H1 (cell line): Measurements from ENCODE around the gene ORC2. TPM values are rescaled to one million over a fixed set of nuclear protein-coding genes. Genes with fewer than 3 reads are reported as not detected.

Experiments
- CTBP2 ChIP-seq: IDR thresholded peaks from 2 replicates; pipeline ENCODE4 v1.7.0; 2011; ENCODE audit warnings: borderline replicate concordance, mild to moderate bottlenecking, moderate library complexity, mixed read lengths, low read length; ENCODE audit not compliant: insufficient read depth, insufficient read length
- E2F6 ChIP-seq: IDR thresholded peaks from 2 replicates; pipeline ENCODE4 v1.6.1; 2012; ENCODE audit warnings: inconsistent platforms
- KDM5A ChIP-seq: fragments of 200-600 bp; IDR thresholded peaks from 2 replicates; pipeline ENCODE4 v1.7.1; 2012; ENCODE audit warnings: mild to moderate bottlenecking, low read length, inconsistent platforms, mixed read lengths
- SIX5 ChIP-seq: IDR thresholded peaks from 2 replicates; pipeline ENCODE4 v1.6.1; 2011; ENCODE audit warnings: mild to moderate bottlenecking, low read depth, low read length
- SRF ChIP-seq: IDR thresholded peaks from 2 replicates; pipeline ENCODE4 v1.6.1; 2011; ENCODE audit warnings: mild to moderate bottlenecking, low read depth, low read length, moderate library complexity
- ZNF274 ChIP-seq: IDR thresholded peaks from 2 replicates; pipeline ENCODE4 v1.7.0; 2012; ENCODE audit warnings: low read length, borderline replicate concordance; ENCODE audit errors: extremely low read depth
- polyA plus RNA-seq, 7 experiments: library from polyadenylated mRNA; depleted of rRNA in 3 of 7; stranded (reverse) in 5 of 7; unstranded in 2 of 7; fragments of >200 nt in 5 of 7; fragments of 200-250 nt in 2 of 7; gene quantifications; 1 replicate in 5 of 7; 2 replicates in 1 of 7; 4 replicates in 1 of 7; pipeline versions ENCODE4 v1.2.1 to v1.2.3, GENCODE V29; 2011 to 2013; ENCODE audit warnings: missing spikeins in 2 of 7, mixed read lengths in 2 of 7
- total RNA-seq: library from RNA; stranded (reverse); fragmentation: NEBNext Ultra II Directional; extraction: Animal tissue kit (Norgen Biotek cat#: 25700); gene quantifications from 2 replicates; pipeline ENCODE4 v1.2.1, GENCODE V29; 2021

The ORC2 gene
- total and polyA plus RNA-seq, 2 of the 8 experiments (the other 6 are each of a cell fraction or from before 2014, with no cell fraction given): 7.1 to 89.8 TPM

- no peak for TF ChIP-seq ZNF274
- no peak for TF ChIP-seq KDM5A
- TF ChIP-seq SRF: no peak
- TF ChIP-seq E2F6: no peak
- TF ChIP-seq CTBP2: no peak
- no peak for TF ChIP-seq SIX5
- TF ChIP-seq, all 59 proteins: peak for 0
Measured at GRCh38 chr2:200930947-200931626, 32.4 kb downstream of the ORC2 start (continued).
